Effector memory CD4-positive, alpha-beta T cell (primary cell): ENCODE results near the gene CASQ2.

Experiments used
- DNase-seq, 3 donors: peaks; one replicate each; pipeline ENCODE4 v3.0.0-alpha.2; 2020
- H3K27ac ChIP-seq: 2 replicates; pipeline ENCODE4 v1.7.0; 2013; ENCODE audit warnings: mild to moderate bottlenecking, low read length, moderate library complexity; ENCODE audit not compliant: insufficient read depth, poor library complexity, severe bottlenecking
- H3K27me3 ChIP-seq: replicated peaks from 2 replicates; pipeline ENCODE4 v1.7.0; 2013; ENCODE audit warnings: mild to moderate bottlenecking, low read length; ENCODE audit not compliant: insufficient read depth, control insufficient read depth, poor library complexity, severe bottlenecking
- H3K36me3 ChIP-seq: 2 replicates; pipeline ENCODE4 v1.7.0; 2013; ENCODE audit warnings: mild to moderate bottlenecking, low read length, moderate library complexity; ENCODE audit not compliant: control insufficient read depth, insufficient read depth
- H3K4me1 ChIP-seq: 2 replicates; pipeline ENCODE4 v1.7.0; 2013; ENCODE audit warnings: low read length, mild to moderate bottlenecking; ENCODE audit not compliant: control insufficient read depth, insufficient read depth, poor library complexity, severe bottlenecking
- H3K4me3 ChIP-seq: 2 replicates; pipeline ENCODE4 v1.7.0; 2013; ENCODE audit warnings: low read length, low read depth, mild to moderate bottlenecking; ENCODE audit not compliant: insufficient read depth, poor library complexity, severe bottlenecking
- H3K9me3 ChIP-seq: 2 replicates; pipeline ENCODE4 v1.7.0; 2013; ENCODE audit warnings: mild to moderate bottlenecking, low read length, moderate library complexity; ENCODE audit not compliant: control insufficient read depth

Gene CASQ2

GRCh38 chr1:115656461-115657077 lies 111.9 kb downstream of the CASQ2 start:
- no peaks in the 10 kb centered on the region for H3K36me3 ChIP-seq
- DNase-seq, result no peak
- no peak overlapping the region for H3K27ac ChIP-seq
- H3K4me3 ChIP-seq, result no peak overlapping the region
- no peaks in the 10 kb centered on the region for H3K27me3 ChIP-seq
- H3K9me3 ChIP-seq, result no peaks in the 10 kb centered on the region
- H3K4me1 ChIP-seq, result no peaks in the 10 kb centered on the region

GRCh38 chr1:115655916-115656315 lies 112.6 kb downstream of the CASQ2 start:
- H3K4me1 ChIP-seq, result no peaks in the 10 kb centered on the region
- no peak overlapping the region for H3K27ac ChIP-seq
- H3K4me3 ChIP-seq, result no peak overlapping the region
- DNase-seq, result no peak
- H3K9me3 ChIP-seq, result no peaks in the 10 kb centered on the region
- no peaks in the 10 kb centered on the region for H3K36me3 ChIP-seq
- no peaks in the 10 kb centered on the region for H3K27me3 ChIP-seq

GRCh38 chr1:115655306-115655663 lies 113.2 kb downstream of the CASQ2 start:
- H3K36me3 ChIP-seq, result no peaks in the 10 kb centered on the region
- no peaks in the 10 kb centered on the region for H3K9me3 ChIP-seq
- H3K27me3 ChIP-seq, result no peaks in the 10 kb centered on the region
- H3K4me3 ChIP-seq, result no peak overlapping the region
- no peaks in the 10 kb centered on the region for H3K4me1 ChIP-seq
- no peak overlapping the region for H3K27ac ChIP-seq
- DNase-seq, result no peak

- DNase-seq, result no peak
- Histone ChIP-seq H3K4me3 (no peak overlapping the region), H3K27ac (no peak overlapping the region), H3K27me3 (no peaks in the 10 kb centered on the region), H3K9me3 (no peaks in the 10 kb centered on the region), H3K36me3 (no peaks in the 10 kb centered on the region), H3K4me1 (no peaks in the 10 kb centered on the region)
These were observed 113.7 kb downstream of the CASQ2 start for GRCh38 chr1:115654663-115655305.

GRCh38 chr1:115654125-115654524 lies 114.4 kb downstream of the CASQ2 start:
- Histone ChIP-seq H3K27ac (no peak overlapping the region), H3K36me3 (no peaks in the 10 kb centered on the region), H3K4me1 (no peaks in the 10 kb centered on the region), H3K4me3 (no peak overlapping the region), H3K27me3 (no peaks in the 10 kb centered on the region), H3K9me3 (no peaks in the 10 kb centered on the region)
- DNase-seq, result no peak

- Histone ChIP-seq H3K27me3 (no peaks in the 10 kb centered on the region), H3K9me3 (no peaks in the 10 kb centered on the region), H3K4me3 (no peak overlapping the region), H3K4me1 (no peaks in the 10 kb centered on the region), H3K27ac (no peak overlapping the region), H3K36me3 (no peaks in the 10 kb centered on the region)
- DNase-seq, result no peak
These were observed 116.2 kb downstream of the CASQ2 start for GRCh38 chr1:115652236-115652788.

GRCh38 chr1:115651391-115651790 lies 117.1 kb downstream of the CASQ2 start:
- no peak for DNase-seq
- Histone ChIP-seq H3K27ac (no peak overlapping the region), H3K4me3 (no peak overlapping the region), H3K27me3 (no peaks in the 10 kb centered on the region), H3K36me3 (no peaks in the 10 kb centered on the region), H3K9me3 (no peaks in the 10 kb centered on the region), H3K4me1 (no peaks in the 10 kb centered on the region)

- no peaks in the 10 kb centered on the region for H3K4me1 ChIP-seq
- DNase-seq, result no peak
- no peaks in the 10 kb centered on the region for H3K27me3 ChIP-seq
- H3K9me3 ChIP-seq, result no peaks in the 10 kb centered on the region
- H3K4me3 ChIP-seq, result no peak overlapping the region
- H3K27ac ChIP-seq, result no peak overlapping the region
- no peaks in the 10 kb centered on the region for H3K36me3 ChIP-seq
These were observed 117.6 kb downstream of the CASQ2 start for GRCh38 chr1:115650961-115651360.
